Effector memory CD4-positive, alpha-beta T cell (primary cell): ENCODE measurements around the gene HGFAC.

Source experiments
- DNase-seq, 3 donors: peaks; one replicate each; pipeline ENCODE4 v3.0.0-alpha.2; 2020
- H3K27ac ChIP-seq: 2 replicates; pipeline ENCODE4 v1.7.0; 2013; ENCODE audit warnings: mild to moderate bottlenecking, low read length, moderate library complexity; ENCODE audit not compliant: insufficient read depth, poor library complexity, severe bottlenecking
- H3K27me3 ChIP-seq: replicated peaks from 2 replicates; pipeline ENCODE4 v1.7.0; 2013; ENCODE audit warnings: mild to moderate bottlenecking, low read length; ENCODE audit not compliant: insufficient read depth, control insufficient read depth, poor library complexity, severe bottlenecking
- H3K36me3 ChIP-seq: 2 replicates; pipeline ENCODE4 v1.7.0; 2013; ENCODE audit warnings: mild to moderate bottlenecking, low read length, moderate library complexity; ENCODE audit not compliant: control insufficient read depth, insufficient read depth
- H3K4me1 ChIP-seq: 2 replicates; pipeline ENCODE4 v1.7.0; 2013; ENCODE audit warnings: low read length, mild to moderate bottlenecking; ENCODE audit not compliant: control insufficient read depth, insufficient read depth, poor library complexity, severe bottlenecking
- H3K4me3 ChIP-seq: 2 replicates; pipeline ENCODE4 v1.7.0; 2013; ENCODE audit warnings: low read length, low read depth, mild to moderate bottlenecking; ENCODE audit not compliant: insufficient read depth, poor library complexity, severe bottlenecking
- H3K9me3 ChIP-seq: 2 replicates; pipeline ENCODE4 v1.7.0; 2013; ENCODE audit warnings: mild to moderate bottlenecking, low read length, moderate library complexity; ENCODE audit not compliant: control insufficient read depth

Gene HGFAC

DNA sequence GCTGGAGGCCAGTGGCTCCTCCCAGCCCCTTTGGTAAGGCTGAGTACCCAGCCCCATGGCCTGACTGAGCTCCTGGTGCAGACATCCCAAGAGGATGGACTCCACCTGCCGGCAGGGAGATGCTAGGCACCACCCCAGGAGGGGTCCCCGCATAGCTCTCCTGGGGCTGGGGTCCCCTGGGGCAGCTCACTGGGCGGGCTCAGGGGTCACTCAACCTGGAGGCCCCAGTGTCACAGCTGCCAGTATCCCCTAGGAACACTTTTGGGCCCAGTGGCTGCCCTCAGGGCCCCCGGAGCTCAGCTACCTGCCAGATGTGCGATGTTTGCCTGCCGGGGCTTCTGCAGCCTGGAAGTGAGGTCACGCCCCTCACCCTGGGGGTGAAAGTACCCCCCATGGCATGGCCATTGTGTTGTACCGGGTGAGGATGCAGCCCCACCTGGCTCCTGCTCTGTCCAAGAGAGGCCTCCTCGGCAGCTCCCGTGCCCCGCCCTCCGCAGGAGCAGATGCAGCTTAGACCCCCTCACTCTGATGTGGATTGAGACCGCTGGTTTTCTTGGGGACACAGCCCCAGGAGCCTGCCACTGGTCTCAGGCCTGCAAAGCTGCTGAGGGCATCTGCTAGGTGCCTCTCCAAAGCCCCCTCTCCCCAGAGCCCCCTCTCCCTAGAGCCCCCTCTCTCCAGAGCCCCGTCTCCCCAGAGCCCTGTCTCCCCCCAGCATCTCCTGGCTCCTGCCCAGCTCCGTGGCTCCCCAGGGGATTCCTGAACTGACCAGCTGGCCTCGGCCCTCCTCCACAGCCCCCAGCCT is 6.7 kb upstream of the HGFAC start:
- Histone ChIP-seq H3K27ac (no peak overlapping the region), H3K9me3 (no peaks in the 10 kb centered on the region), H3K36me3 (no peaks in the 10 kb centered on the region), H3K4me1 (no peaks in the 10 kb centered on the region), H3K27me3 (no peaks in the 10 kb centered on the region), H3K4me3 (no peak overlapping the region)
- DNase-seq = no peak

- Histone ChIP-seq H3K4me3 (no peak overlapping the region), H3K36me3 (no peaks in the 10 kb centered on the region), H3K9me3 (no peaks in the 10 kb centered on the region), H3K27ac (no peak overlapping the region), H3K4me1 (no peaks in the 10 kb centered on the region), H3K27me3 (no peaks in the 10 kb centered on the region)
- no peak for DNase-seq
Observed at GRCh38 chr4:3435686-3435956, 6.1 kb upstream of the HGFAC start.

DNA sequence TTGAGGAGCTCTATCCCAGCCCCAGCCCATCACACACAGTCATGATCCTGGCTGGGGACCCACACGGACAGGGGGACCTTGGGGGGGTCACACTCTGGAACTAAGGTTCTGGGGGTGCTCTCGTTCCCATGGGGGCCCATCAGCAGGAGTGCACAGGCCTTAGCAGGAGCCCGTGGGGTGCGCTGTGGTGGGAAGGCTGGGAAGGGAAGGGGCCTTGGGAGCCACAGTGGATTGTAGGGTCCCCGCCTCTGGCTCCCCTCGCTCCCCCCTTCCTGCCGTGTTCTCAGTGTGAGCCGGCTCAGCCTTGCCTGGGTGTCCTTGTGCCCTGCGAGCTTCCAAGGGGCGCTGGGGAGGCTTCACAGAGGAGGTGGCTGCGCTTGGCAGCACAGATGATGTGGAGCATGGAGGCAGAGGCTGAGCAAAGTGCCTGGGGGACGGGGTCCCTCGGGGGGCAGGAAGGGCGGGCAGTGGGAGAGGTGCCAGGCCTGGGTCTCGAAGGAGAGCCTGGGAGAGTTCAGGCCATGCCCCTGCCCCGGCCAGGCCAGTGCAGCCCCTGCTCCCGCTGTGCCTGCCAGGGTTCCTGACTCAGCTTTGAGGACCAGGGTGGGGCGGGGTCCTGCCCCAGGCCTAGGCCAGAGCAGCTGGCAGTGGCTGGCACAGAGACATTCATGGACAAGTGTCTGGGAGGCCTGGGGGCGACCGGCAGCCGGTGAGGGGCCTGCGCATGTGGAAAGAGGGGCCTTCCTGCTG is 5.5 kb upstream of the HGFAC start:
- no peaks in the 10 kb centered on the region for H3K36me3 ChIP-seq
- no peaks in the 10 kb centered on the region for H3K27me3 ChIP-seq
- no peak overlapping the region for H3K4me3 ChIP-seq
- no peaks in the 10 kb centered on the region for H3K9me3 ChIP-seq
- no peaks in the 10 kb centered on the region for H3K4me1 ChIP-seq
- H3K27ac ChIP-seq = no peak overlapping the region
- DNase-seq = no peak

DNA sequence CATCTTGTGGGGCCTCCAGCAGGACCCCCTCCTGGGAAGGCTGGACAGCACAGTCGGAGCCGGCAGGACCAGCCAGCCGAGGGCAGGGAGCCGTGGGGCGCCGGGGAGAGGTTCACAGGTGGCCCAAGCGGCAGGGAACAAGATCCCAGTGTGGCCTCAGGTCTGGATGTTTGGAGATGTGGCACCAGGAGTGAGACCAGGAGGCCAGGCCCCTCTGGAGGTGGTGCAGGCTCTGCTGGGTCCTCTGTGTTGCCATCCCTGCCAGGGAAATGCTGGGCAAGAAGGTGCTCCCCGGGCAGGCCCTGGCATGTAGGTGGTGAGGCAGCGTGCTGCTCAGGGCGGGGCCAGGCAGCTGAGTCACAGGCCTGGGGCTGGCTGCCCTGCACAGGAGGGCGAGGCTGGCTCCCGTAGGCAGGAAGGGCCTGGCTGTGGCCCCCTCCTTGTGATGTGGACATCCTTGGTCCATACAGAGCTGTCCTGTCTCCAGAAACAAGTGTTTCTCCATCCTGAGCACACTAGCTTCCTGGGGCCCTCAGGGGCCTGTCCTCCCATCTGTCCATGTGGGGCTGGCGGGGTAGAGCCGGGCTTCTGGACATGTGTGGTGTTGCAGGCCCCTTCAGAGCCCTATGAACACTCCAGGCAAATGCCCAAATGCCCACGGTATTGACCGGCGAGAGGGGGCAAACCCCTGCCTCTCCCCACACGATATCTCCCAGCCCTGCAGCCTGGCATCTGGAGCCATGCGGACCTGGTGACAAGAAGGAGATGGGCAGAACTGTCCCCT is 4.8 kb upstream of the HGFAC start:
- H3K36me3 ChIP-seq = no peaks in the 10 kb centered on the region
- no peak for DNase-seq
- no peak overlapping the region for H3K27ac ChIP-seq
- H3K4me1 ChIP-seq = no peaks in the 10 kb centered on the region
- no peaks in the 10 kb centered on the region for H3K27me3 ChIP-seq
- no peaks in the 10 kb centered on the region for H3K9me3 ChIP-seq
- H3K4me3 ChIP-seq = no peak overlapping the region

DNA sequence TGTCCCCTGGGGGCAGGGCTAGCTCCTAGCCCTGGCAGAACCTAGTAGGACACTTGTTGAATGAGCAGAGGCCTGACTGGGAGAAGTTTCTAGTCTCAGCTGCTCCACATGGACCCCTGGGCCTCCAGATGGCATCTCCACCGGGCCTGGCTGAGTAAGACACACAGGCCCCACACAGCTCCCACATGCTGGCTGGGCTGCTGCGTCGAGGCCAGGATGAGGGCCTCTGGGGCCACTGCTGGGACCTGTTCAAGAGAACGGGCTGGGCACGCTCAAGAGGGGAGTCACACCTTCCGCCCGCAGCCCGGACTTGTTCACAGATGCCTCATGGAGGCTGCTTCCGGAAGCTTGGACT is 4.2 kb upstream of the HGFAC start:
- Histone ChIP-seq H3K4me3 (no peak overlapping the region), H3K9me3 (no peaks in the 10 kb centered on the region), H3K36me3 (no peaks in the 10 kb centered on the region), H3K4me1 (no peaks in the 10 kb centered on the region), H3K27me3 (no peaks in the 10 kb centered on the region), H3K27ac (no peak overlapping the region)
- DNase-seq = no peak

DNA sequence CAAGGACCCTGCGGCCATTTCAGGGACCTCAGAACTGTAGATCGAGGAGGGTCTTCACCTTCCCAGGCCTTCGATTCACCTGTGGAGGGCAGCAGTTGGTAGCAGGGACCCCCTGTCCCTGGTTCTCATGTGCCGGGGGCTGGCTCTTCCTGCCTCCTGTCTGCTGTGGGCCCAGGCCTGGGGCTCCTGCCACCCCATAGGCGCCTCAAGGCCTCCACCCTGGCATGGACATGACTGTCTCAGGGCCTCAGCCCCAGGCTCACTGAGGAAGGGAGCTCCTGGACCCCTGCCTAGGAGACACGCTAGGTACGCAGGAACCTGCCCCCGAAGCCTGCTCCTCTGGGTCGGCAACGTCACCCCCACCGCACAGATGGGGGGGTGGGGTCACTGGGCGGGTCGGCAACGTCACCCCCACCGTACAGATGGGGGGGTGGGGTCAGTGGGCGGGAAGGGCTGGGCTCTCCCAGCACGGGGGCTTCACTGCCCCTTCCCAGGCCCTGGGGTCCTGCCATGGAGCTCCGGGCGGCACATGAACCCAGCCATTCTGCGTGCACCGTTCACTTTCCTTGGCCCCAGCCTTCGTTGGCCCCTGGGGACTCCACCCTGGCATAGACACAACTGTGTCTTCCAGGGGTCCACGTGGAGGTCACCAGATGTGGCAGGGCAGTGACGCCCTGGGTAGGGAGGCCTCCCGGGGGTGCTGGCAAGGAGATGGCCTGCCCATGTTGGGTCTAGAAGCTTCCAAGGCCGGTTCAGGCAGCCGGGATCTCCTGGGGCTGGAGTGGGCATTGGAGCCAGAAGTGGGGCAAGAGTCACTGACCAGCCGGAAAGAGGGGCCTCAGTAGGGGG is 3.5 kb upstream of the HGFAC start:
- no peaks in the 10 kb centered on the region for H3K4me1 ChIP-seq
- H3K36me3 ChIP-seq = no peaks in the 10 kb centered on the region
- DNase-seq = no peak
- H3K4me3 ChIP-seq = no peak overlapping the region
- H3K27me3 ChIP-seq = no peaks in the 10 kb centered on the region
- H3K9me3 ChIP-seq = no peaks in the 10 kb centered on the region
- no peak overlapping the region for H3K27ac ChIP-seq

GRCh38 chr4:3438847-3439180 is 3.0 kb upstream of the HGFAC start:
- H3K4me3 ChIP-seq = no peak overlapping the region
- no peaks in the 10 kb centered on the region for H3K27me3 ChIP-seq
- no peak for DNase-seq
- H3K27ac ChIP-seq = no peak overlapping the region
- H3K36me3 ChIP-seq = no peaks in the 10 kb centered on the region
- H3K4me1 ChIP-seq = no peaks in the 10 kb centered on the region
- no peaks in the 10 kb centered on the region for H3K9me3 ChIP-seq

- DNase-seq = no peak
- Histone ChIP-seq H3K27ac (no peak overlapping the region), H3K9me3 (no peaks in the 10 kb centered on the region), H3K36me3 (no peaks in the 10 kb centered on the region), H3K27me3 (no peaks in the 10 kb centered on the region), H3K4me3 (no peak overlapping the region), H3K4me1 (no peaks in the 10 kb centered on the region)
Observed at GRCh38 chr4:3439391-3439790, 2.4 kb upstream of the HGFAC start.

DNA sequence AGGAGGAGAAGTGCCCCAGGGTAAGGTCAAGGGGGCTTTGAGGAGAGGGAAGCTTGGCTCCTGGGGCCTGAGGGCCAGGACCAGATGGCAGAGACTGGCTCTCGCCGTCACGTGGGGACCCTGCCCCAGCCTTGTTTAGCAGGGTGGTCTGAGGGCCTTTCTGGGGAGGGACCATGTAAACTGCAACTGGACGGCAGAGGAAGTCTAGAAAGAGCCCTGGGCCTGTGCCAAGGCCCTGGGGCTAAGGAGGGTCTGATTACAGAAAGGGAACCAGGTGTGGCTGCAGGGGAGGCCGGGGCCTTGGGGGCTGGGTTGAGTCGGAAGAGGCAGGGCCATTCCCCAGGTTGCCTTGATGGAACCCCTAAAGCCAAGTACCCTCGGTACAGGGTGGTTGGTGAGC is 1.8 kb upstream of the HGFAC start:
- DNase-seq = no peak
- Histone ChIP-seq H3K9me3 (no peaks in the 10 kb centered on the region), H3K27me3 (no peaks in the 10 kb centered on the region), H3K4me3 (no peak overlapping the region), H3K4me1 (no peaks in the 10 kb centered on the region), H3K27ac (no peak overlapping the region), H3K36me3 (no peaks in the 10 kb centered on the region)
